Measurements from ENCODE around the gene IFNA17. TPM values are rescaled to one million over a fixed set of nuclear protein-coding genes. Genes with fewer than 3 reads are reported as not detected.
"Not testable (repeated sequence)": the region's sequence is repeated elsewhere in the genome, so short reads cannot be mapped to it uniquely, and the experiment has no call there.

IFNA17 gene
- total RNA-seq, 3 donors from 2014 or later = not detected

DNA sequence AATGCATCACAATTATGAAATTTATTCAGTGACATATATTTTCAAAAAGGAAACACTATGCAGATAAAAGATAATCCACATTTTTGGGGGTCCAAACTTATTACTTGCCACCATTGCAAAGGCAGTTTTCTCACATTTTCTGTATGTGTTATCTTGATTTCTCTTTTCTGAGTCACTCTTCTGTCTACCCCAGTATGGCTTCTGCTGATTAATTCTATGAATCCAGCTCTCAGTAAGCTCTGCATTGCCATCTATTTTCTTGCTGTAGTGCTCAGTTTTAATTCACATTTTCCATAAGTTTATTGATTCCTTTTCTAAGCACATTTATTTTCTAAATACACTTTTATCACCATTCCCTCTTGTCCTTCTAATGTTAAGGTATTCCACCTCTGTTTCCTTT, 22.8 kb downstream of the IFNA17 start:
- Histone ChIP-seq H3K9me3 (no peaks in the 10 kb centered on the region), H3K36me3 (no peaks in the 10 kb centered on the region), H3K27ac (no peak overlapping the region), H3K27me3 (no peaks in the 10 kb centered on the region), H3K4me1 (no peaks in the 10 kb centered on the region), H3K4me3 (no peak overlapping the region)
- TF ChIP-seq POLR2A (IDR thresholded peaks at IDR 0.05) (no peak), POLR2AphosphoS5 (IDR thresholded peaks at IDR 0.05) (no peak)
- TF ChIP-seq, protein P1, sequence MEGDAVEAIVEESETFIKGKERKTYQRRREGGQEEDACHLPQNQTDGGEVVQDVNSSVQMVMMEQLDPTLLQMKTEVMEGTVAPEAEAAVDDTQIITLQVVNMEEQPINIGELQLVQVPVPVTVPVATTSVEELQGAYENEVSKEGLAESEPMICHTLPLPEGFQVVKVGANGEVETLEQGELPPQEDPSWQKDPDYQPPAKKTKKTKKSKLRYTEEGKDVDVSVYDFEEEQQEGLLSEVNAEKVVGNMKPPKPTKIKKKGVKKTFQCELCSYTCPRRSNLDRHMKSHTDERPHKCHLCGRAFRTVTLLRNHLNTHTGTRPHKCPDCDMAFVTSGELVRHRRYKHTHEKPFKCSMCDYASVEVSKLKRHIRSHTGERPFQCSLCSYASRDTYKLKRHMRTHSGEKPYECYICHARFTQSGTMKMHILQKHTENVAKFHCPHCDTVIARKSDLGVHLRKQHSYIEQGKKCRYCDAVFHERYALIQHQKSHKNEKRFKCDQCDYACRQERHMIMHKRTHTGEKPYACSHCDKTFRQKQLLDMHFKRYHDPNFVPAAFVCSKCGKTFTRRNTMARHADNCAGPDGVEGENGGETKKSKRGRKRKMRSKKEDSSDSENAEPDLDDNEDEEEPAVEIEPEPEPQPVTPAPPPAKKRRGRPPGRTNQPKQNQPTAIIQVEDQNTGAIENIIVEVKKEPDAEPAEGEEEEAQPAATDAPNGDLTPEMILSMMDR (IDR thresholded peaks at IDR 0.05) = no peak
- no peak for DNase-seq (ENCODE audit: low spot score in 2 of 2)
- intact Hi-C loops (cut with DNase I; ENCODE audit: low total_unique reads) = no loop called here

DNA sequence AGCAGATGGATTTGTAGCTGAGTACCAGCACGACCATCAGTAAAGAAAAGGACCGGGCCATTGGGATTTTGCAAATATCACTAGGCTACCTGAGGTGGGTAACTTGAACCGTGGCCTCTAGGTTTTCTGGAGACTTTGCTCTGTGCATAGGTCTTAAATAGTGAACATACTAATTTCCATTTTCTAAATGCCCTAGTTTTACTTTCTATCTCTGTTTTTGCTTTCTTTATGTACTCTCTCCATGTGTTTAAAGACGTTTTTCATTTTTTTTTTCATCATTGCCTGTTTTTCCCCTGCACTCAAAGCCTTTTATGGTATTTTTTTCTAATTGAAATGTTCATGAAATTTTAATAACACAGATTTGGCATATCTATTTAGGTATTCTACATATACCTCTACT, 25.9 kb downstream of the IFNA17 start, which contains the start of gene IFNA7:
Gene IFNA7 (minus strand): TSS at position 101 of the 400 bp plus-strand sequence. CDS start 40 bp downstream, at position 61.
- H3K4me1 ChIP-seq; H3K36me3 ChIP-seq; H3K27me3 ChIP-seq; H3K9me3 ChIP-seq; DNase-seq (ENCODE audit: low spot score in 2 of 2); H3K27ac ChIP-seq; intact Hi-C loops (cut with DNase I; ENCODE audit: low total_unique reads); H3K4me3 ChIP-seq: not testable (repeated sequence)

DNA sequence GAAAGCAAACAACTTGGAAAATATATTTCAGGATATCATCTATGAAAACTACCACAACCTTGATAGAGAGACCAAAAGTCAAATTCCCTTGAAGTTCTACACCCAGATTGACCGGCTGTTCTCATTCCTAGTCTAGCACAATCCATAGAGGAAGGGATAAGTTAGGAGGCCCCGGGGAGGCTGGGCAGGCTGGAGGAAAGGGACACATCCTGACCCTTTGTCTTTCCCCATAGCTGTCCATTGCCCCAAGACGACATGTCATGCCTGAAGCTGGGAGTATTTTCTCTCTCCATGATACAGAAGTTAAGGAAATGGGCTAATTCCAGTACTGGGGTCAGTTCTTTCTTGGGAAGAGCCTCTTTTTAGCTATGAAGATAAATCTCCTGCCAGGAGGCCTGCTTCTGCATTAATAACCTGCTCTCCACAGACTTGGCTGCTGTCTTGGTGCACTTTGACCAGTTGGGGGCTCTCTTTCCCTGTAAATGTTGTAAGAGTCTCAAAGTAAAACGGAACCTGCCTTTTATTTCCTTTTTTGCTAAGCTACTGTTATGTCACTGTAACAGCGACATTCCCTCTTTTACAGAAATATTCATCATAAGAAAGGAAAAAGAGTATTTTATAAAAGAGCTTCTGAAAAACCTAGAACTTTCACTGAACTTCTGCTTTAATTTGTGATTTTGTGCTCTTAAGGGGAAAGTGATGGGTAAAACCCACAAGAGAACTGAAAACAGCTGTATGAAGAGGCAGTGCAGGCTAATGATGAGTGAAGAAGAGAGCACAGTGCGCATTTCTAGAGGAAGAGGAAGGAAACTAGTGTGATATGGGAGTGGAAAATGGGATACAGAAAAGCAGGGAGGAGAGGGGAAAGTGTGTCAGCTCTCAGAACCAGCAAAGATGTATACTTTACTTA, 32.9 kb downstream of the IFNA17 start:
- intact Hi-C loops (cut with DNase I; ENCODE audit: low total_unique reads); H3K4me1 ChIP-seq; H3K9me3 ChIP-seq; H3K36me3 ChIP-seq; H3K4me3 ChIP-seq; H3K27ac ChIP-seq; H3K27me3 ChIP-seq; DNase-seq (ENCODE audit: low spot score in 2 of 2): not testable (repeated sequence)
- TF ChIP-seq, protein P1 (IDR thresholded peaks at IDR 0.05) = peak in 1 of 3 donors; percentile 16

DNA sequence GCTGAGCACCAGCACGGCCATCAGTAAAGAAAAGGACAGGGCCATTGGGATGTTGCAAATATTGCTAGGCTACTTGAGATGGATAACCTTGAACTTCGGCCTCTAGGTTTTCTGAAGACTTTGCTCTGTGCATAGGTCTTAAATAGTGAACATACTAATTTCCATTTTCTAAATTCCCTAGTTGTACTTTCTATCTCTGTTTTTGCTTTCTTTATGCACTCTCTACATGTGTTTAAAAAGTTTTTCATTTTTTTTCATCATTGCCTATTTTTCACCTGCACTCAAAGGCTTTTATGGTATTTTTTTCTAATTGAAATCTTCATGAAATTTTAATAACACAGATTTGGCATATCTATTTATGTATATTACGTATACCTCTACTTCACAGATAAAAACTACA, 40.5 kb downstream of the IFNA17 start, which contains the start of gene IFNA4:
Gene IFNA4 (minus strand): TSS at position 101 of the 400 bp plus-strand sequence. CDS start 56 bp downstream, at position 45.
- H3K4me3 ChIP-seq; intact Hi-C loops (cut with DNase I; ENCODE audit: low total_unique reads); H3K4me1 ChIP-seq; H3K27me3 ChIP-seq; H3K9me3 ChIP-seq; H3K27ac ChIP-seq; H3K36me3 ChIP-seq; DNase-seq (ENCODE audit: low spot score in 2 of 2): not testable (repeated sequence)

DNA sequence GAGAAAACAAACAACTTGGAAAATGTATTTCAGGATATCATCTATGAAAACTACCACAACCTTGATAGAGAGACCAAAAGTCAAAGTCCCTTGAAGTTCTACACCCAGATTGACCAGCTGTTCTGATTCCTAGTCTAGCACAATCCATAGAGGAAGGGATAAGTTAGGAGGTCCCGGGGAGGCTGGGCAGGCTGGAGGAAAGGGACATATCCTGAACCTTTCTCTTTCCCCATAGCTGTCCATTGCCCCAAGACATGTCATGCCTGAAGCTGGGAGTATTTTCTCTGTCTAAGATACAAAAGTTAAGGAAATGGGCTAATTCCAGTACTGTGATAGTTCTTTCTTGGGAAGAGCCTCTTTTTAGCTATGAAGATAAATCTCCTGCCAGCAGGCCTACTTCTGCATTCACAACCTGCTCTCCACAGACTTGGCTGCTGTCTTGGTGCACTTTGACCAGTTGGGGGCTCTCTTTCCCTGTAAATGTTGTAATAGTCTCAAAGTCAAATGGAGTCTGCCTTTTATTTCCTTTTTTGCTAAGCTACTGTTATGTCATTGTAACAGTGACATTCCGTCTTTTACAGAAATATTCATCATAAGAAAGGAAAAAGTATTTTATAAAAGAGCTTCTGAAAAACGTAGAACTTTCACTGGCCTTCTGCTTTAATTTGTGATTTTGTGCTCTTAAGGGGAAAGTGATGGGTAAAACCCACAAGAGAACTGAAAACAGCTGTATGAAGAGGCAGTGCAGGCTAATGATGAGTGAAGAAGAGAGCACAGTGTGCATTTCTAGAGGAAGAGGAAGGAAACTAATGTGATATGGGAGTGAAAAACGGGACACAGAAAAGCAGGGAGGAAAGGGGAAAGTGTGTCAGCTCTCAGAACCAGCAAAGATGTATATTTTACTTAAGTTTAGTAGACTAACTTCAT, 44.9 kb downstream of the IFNA17 start:
- H3K27ac ChIP-seq; H3K27me3 ChIP-seq; intact Hi-C loops (cut with DNase I; ENCODE audit: low total_unique reads); H3K36me3 ChIP-seq; H3K4me1 ChIP-seq; DNase-seq (ENCODE audit: low spot score in 2 of 2); H3K4me3 ChIP-seq; H3K9me3 ChIP-seq: not testable (repeated sequence)

Other genes starting within 250 kb of the IFNA17 start
- 1 to 10 TPM; 3.3 to 5.1 (median 4.0) TPM for gene HACD4, start 196.6 kb downstream of the IFNA17 start, total RNA-seq
- gene IFNB1, start 150.3 kb downstream of the IFNA17 start, total RNA-seq = not detected
- not detected for gene IFNW1, start 86.4 kb downstream of the IFNA17 start, total RNA-seq
- gene IFNA21, start 61.6 kb downstream of the IFNA17 start, total RNA-seq = not detected
- not detected for gene IFNA4, start 40.6 kb downstream of the IFNA17 start, total RNA-seq
- gene IFNA7, start 26.0 kb downstream of the IFNA17 start, total RNA-seq = not detected
- gene IFNA10, start 21.1 kb downstream of the IFNA17 start, total RNA-seq = not detected
- not detected for gene IFNA16, start 10.9 kb downstream of the IFNA17 start, total RNA-seq
- gene IFNA14, start 11.8 kb upstream of the IFNA17 start, total RNA-seq = not detected
- under 1 TPM in 1 of 3 donors, not detected in 2; 0.32 TPM for gene IFNA5, start 77.1 kb upstream of the IFNA17 start, total RNA-seq
- 10 to 100 TPM; 18.4 to 34.7 (median 25.9) TPM for gene KLHL9, start 107.2 kb upstream of the IFNA17 start, total RNA-seq
- gene IFNA6, start 122.7 kb upstream of the IFNA17 start, total RNA-seq = not detected
- not detected for gene IFNA13, start 139.8 kb upstream of the IFNA17 start, total RNA-seq
- gene IFNA2, start 157.2 kb upstream of the IFNA17 start, total RNA-seq = not detected
- gene IFNA8, start 180.9 kb upstream of the IFNA17 start, total RNA-seq = not detected
- gene IFNA1, start 212.2 kb upstream of the IFNA17 start, total RNA-seq = not detected